MM.1S (cell line): ENCODE measurements around the gene SLX4IP.

Experiments used
- DNase-seq: peaks from one replicate; pipeline ENCODE4 v3.0.0-alpha.2; 2015
- H2AFZ ChIP-seq: fragments of 300-600 bp; sonication (generic); 2 replicates; pipeline ENCODE4 v1.6.0; 2016; ENCODE audit warnings: antibody characterized with exemption, low read length
- H3F3A ChIP-seq: fragments of 300-600 bp; sonication (generic); 2 replicates; pipeline ENCODE4 v1.6.1; 2016; ENCODE audit warnings: mild to moderate bottlenecking, antibody characterized with exemption, low read length, moderate library complexity, mixed read lengths; ENCODE audit not compliant: insufficient read depth
- H3K27ac ChIP-seq: fragments of 300-600 bp; sonication (generic); 2 replicates; pipeline ENCODE4 v1.5.1; 2016; ENCODE audit warnings: mild to moderate bottlenecking, low read length
- H3K27me3 ChIP-seq: fragments of 300-600 bp; sonication (generic); replicated peaks from 2 replicates; pipeline ENCODE4 v1.6.0; 2016; ENCODE audit warnings: low read length; ENCODE audit not compliant: insufficient read depth
- H3K36me3 ChIP-seq: fragments of 300-600 bp; sonication (generic); replicated peaks from 2 replicates; pipeline ENCODE4 v1.6.1; 2016; ENCODE audit warnings: mild to moderate bottlenecking, low read length, mixed read lengths; ENCODE audit not compliant: insufficient read depth
- H3K4me1 ChIP-seq: fragments of 300-600 bp; sonication (generic); 2 replicates; pipeline ENCODE4 v1.6.1; 2016; ENCODE audit warnings: low read length, mixed read lengths
- H3K4me2 ChIP-seq: fragments of 300-600 bp; sonication (generic); 2 replicates; pipeline ENCODE4 v1.6.0; 2016; ENCODE audit warnings: low read depth, low read length
- H3K4me3 ChIP-seq: fragments of 300-600 bp; sonication (generic); 2 replicates; pipeline ENCODE4 v1.5.1; 2016; ENCODE audit warnings: low read length, mixed read lengths
- H3K79me2 ChIP-seq: fragments of 300-600 bp; sonication (generic); 2 replicates; pipeline ENCODE4 v1.6.1; 2016; ENCODE audit warnings: mixed run types, low read length, mixed read lengths
- H3K9ac ChIP-seq: fragments of 300-600 bp; sonication (generic); 2 replicates; pipeline ENCODE4 v1.6.1; 2016; ENCODE audit warnings: low read length, mixed read lengths
- H3K9me2 ChIP-seq: fragments of 300-600 bp; sonication (generic); replicated peaks from 2 replicates; pipeline ENCODE4 v1.6.1; 2016; ENCODE audit warnings: mild to moderate bottlenecking, low read length, mixed read lengths; ENCODE audit not compliant: insufficient read depth
- H3K9me3 ChIP-seq: fragments of 300-600 bp; sonication (generic); replicated peaks from 2 replicates; pipeline ENCODE4 v1.6.1; 2016; ENCODE audit warnings: mild to moderate bottlenecking, low read length, mixed read lengths; ENCODE audit not compliant: insufficient read depth
- H4K20me1 ChIP-seq: fragments of 300-600 bp; sonication (generic); 2 replicates; pipeline ENCODE4 v1.6.1; 2016; ENCODE audit warnings: mild to moderate bottlenecking, low read length, moderate library complexity, mixed read lengths; ENCODE audit not compliant: insufficient read depth
- CTCF ChIP-seq: fragments of 300-600 bp; sonication (generic); IDR thresholded peaks from 2 replicates; pipeline ENCODE4 v1.5.1; 2016; ENCODE audit warnings: antibody characterized with exemption, low read length, mixed read lengths
- EZH2 ChIP-seq: fragments of 300-600 bp; sonication (generic); optimal IDR thresholded peaks from 2 replicates; pipeline ENCODE3; 2017; ENCODE audit warnings: low read depth, mild to moderate bottlenecking, antibody characterized with exemption, low read length, mixed read lengths
- EZH2phosphoT487 ChIP-seq: fragments of 300-600 bp; sonication (generic); IDR thresholded peaks from 2 replicates; pipeline ENCODE4 v1.6.1; 2018; ENCODE audit warnings: antibody characterized with exemption, low read length

SLX4IP gene

GRCh38 chr20:10466325-10466724, 31.2 kb downstream of the SLX4IP start:
- Histone ChIP-seq H3K4me1 (peaks cover 6% of the 10 kb centered on the region; the same call in 1 of the 2 replicates), H2AFZ (no peak overlapping the region), H3K9ac (no peak overlapping the region), H3K27ac (no peak overlapping the region), H4K20me1 (no peaks in the 10 kb centered on the region), H3K9me2 (no peaks in the 10 kb centered on the region), H3K36me3 (no peaks in the 10 kb centered on the region), H3K4me2 (no peak overlapping the region), H3K27me3 (no peaks in the 10 kb centered on the region), H3K79me2 (no peaks in the 10 kb centered on the region), H3K4me3 (no peak overlapping the region), H3F3A (no peaks in the 10 kb centered on the region), H3K9me3 (no peaks in the 10 kb centered on the region)
- TF ChIP-seq EZH2phosphoT487 (no peak), CTCF (no peak)
- no peak for DNase-seq

DNA sequence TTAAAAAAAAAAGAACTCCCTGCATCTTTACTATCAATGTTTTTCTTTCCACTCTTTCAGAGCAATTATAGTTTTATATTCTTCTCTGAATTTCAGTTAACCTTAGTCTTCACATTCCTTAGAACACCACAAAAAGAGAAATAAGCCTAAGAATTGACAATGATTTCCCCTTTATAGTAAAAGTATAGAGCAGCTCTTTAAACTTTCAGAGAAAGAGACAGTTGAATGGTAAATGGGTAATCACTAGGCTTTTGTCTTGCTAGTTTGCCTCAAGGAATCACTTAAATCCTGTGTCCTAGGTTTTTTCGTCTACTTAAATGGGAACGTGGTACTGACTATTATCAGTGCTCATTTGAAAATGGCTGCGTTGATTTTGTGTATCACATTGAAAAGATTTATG, 31.8 kb downstream of the SLX4IP start:
- H3K4me3 ChIP-seq = no peak overlapping the region

GRCh38 chr20:10467681-10468339, 32.7 kb downstream of the SLX4IP start:
- Histone ChIP-seq H3F3A (no peaks in the 10 kb centered on the region), H3K4me3 (no peak overlapping the region), H3K9ac (no peak overlapping the region), H3K4me2 (no peak overlapping the region), H3K27ac (no peak overlapping the region), H3K27me3 (no peaks in the 10 kb centered on the region), H3K79me2 (no peaks in the 10 kb centered on the region), H2AFZ (no peak overlapping the region), H3K4me1 (peaks cover 6% of the 10 kb centered on the region; the same call in 1 of the 2 replicates), H3K9me3 (no peaks in the 10 kb centered on the region), H4K20me1 (no peaks in the 10 kb centered on the region), H3K36me3 (no peaks in the 10 kb centered on the region), H3K9me2 (no peaks in the 10 kb centered on the region)
- no peak for TF ChIP-seq EZH2phosphoT487
- no peak for TF ChIP-seq CTCF
- DNase-seq = no peak

More for the DNA sequence above, 31.8 kb downstream of the SLX4IP start:
- Histone ChIP-seq H3K9me3 (no peaks in the 10 kb centered on the region), H3K4me1 (peaks cover 6% of the 10 kb centered on the region; the same call in 1 of the 2 replicates), H4K20me1 (no peaks in the 10 kb centered on the region), H3K4me2 (no peak overlapping the region), H3K36me3 (no peaks in the 10 kb centered on the region), H3K9ac (no peak overlapping the region), H3K9me2 (no peaks in the 10 kb centered on the region), H3K79me2 (no peaks in the 10 kb centered on the region), H3F3A (no peaks in the 10 kb centered on the region), H2AFZ (no peak overlapping the region), H3K27me3 (no peaks in the 10 kb centered on the region), H3K27ac (no peak overlapping the region)
- no peak for DNase-seq
- TF ChIP-seq CTCF (no peak), EZH2phosphoT487 (no peak), EZH2 (no peak)
